ENCODE data around the gene DNAJC7.

DNA sequence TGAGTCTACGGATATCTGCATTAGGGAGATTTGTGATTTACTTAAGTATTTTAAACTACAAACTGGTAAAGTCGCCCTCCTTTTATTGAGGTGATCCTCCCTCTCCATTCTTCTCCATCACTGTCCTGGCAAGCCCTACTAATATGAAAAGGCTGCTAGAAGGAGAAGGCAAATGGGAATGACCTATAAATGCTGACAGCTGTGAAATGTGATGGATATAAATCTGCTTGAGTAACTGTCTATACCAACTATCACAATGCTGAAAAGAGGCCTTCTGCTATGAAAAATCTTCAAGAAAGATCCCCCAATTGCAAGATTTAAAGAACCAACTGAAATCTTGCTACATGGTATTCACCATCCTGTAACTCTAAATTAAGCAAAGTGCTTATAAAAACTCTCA, 15.5 kb downstream of the DNAJC7 start:
- TF ChIP-seq, protein P1, sequence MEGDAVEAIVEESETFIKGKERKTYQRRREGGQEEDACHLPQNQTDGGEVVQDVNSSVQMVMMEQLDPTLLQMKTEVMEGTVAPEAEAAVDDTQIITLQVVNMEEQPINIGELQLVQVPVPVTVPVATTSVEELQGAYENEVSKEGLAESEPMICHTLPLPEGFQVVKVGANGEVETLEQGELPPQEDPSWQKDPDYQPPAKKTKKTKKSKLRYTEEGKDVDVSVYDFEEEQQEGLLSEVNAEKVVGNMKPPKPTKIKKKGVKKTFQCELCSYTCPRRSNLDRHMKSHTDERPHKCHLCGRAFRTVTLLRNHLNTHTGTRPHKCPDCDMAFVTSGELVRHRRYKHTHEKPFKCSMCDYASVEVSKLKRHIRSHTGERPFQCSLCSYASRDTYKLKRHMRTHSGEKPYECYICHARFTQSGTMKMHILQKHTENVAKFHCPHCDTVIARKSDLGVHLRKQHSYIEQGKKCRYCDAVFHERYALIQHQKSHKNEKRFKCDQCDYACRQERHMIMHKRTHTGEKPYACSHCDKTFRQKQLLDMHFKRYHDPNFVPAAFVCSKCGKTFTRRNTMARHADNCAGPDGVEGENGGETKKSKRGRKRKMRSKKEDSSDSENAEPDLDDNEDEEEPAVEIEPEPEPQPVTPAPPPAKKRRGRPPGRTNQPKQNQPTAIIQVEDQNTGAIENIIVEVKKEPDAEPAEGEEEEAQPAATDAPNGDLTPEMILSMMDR (IDR thresholded peaks at IDR 0.05), result no peak
- TF ChIP-seq EP300 (IDR thresholded peaks at IDR 0.05), result no peak

Measured in stomach (tissue), 4 donors.